ENCODE results near the gene DUSP28.

GRCh38 chr2:240556553-240557100 is 3.5 kb upstream of the DUSP28 start:
- no peak for TF ChIP-seq EZH2phosphoT487 (IDR thresholded peaks at IDR 0.05; ENCODE audit: low read depth)
- TF ChIP-seq, protein P1, sequence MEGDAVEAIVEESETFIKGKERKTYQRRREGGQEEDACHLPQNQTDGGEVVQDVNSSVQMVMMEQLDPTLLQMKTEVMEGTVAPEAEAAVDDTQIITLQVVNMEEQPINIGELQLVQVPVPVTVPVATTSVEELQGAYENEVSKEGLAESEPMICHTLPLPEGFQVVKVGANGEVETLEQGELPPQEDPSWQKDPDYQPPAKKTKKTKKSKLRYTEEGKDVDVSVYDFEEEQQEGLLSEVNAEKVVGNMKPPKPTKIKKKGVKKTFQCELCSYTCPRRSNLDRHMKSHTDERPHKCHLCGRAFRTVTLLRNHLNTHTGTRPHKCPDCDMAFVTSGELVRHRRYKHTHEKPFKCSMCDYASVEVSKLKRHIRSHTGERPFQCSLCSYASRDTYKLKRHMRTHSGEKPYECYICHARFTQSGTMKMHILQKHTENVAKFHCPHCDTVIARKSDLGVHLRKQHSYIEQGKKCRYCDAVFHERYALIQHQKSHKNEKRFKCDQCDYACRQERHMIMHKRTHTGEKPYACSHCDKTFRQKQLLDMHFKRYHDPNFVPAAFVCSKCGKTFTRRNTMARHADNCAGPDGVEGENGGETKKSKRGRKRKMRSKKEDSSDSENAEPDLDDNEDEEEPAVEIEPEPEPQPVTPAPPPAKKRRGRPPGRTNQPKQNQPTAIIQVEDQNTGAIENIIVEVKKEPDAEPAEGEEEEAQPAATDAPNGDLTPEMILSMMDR (IDR thresholded peaks at IDR 0.05; ENCODE audit: low read depth, low read length) = no peak

All from OCI-LY3 (cell line).